Measurements from ENCODE around the gene ATP6V0E2.

GRCh38 chr7:149828357-149829309, 45.1 kb upstream of the ATP6V0E2 start:
- TF ChIP-seq CTCF (IDR thresholded peaks at IDR 0.05) = no peak
- no peak for TF ChIP-seq POLR2A (IDR thresholded peaks at IDR 0.05)
